Measurements from ENCODE around the gene TSKU.
A peak's percentile ranks its signal among the peaks of the same experiment; 100 is the strongest.

TSKU gene

GRCh38 chr11:76783294-76783895 is at the start of gene TSKU:
Gene TSKU (plus strand): TSS chr11:76783356. CDS start chr11:76795617, 12,261 bp downstream.
- no peak for DNase-seq

GRCh38 chr11:76733906-76734305 is 49.2 kb upstream of the TSKU start:
- peak; percentile 77 for DNase-seq

GRCh38 chr11:76734456-76735420 is 48.4 kb upstream of the TSKU start:
- DNase-seq: no peak

GRCh38 chr11:76735841-76736240 is 47.3 kb upstream of the TSKU start:
- DNase-seq: no peak

GRCh38 chr11:76736266-76736665 is 46.9 kb upstream of the TSKU start:
- DNase-seq: no peak

GRCh38 chr11:76736773-76737495 is 46.2 kb upstream of the TSKU start:
- DNase-seq: no peak

- DNase-seq: no peak
Observed at GRCh38 chr11:76738618-76739240, 44.4 kb upstream of the TSKU start.

GRCh38 chr11:76739798-76740197 is 43.4 kb upstream of the TSKU start:
- no peak for DNase-seq

- DNase-seq: no peak
Observed at GRCh38 chr11:76740772-76741171, 42.4 kb upstream of the TSKU start.

- no peak for DNase-seq
Observed at GRCh38 chr11:76742902-76743301, 40.3 kb upstream of the TSKU start.

- no peak for DNase-seq
Observed at GRCh38 chr11:76744186-76745043, 38.7 kb upstream of the TSKU start.

GRCh38 chr11:76745044-76745376 is 38.1 kb upstream of the TSKU start:
- no peak for DNase-seq

- no peak for DNase-seq
Observed at GRCh38 chr11:76745561-76746207, 37.5 kb upstream of the TSKU start.

- no peak for DNase-seq
Observed at GRCh38 chr11:76747153-76747914, 35.8 kb upstream of the TSKU start.

- DNase-seq: no peak
Observed at GRCh38 chr11:76747915-76748860, 35.0 kb upstream of the TSKU start.

GRCh38 chr11:76748948-76749347 is 34.2 kb upstream of the TSKU start:
- no peak for DNase-seq

GRCh38 chr11:76750067-76750466 is 33.1 kb upstream of the TSKU start:
- no peak for DNase-seq

GRCh38 chr11:76750746-76751145 is 32.4 kb upstream of the TSKU start:
- DNase-seq: no peak

GRCh38 chr11:76752321-76753143 is 30.6 kb upstream of the TSKU start:
- DNase-seq: no peak

Data from NCI-H82 (cell line).